D721Med (cell line): ENCODE data around the gene SMC2.

ENCODE experiments used
- DNase-seq: peaks from one replicate; pipeline ENCODE4 v3.0.0; 2011; ENCODE audit warnings: low spot score; ENCODE audit not compliant: insufficient read length
- FAIRE-seq: peaks from 2 replicates; lab custom pipeline; 2011; peaks lifted over from hg19 to GRCh38; lab: Jason Lieb, UNC
- TF ChIP-seq, protein P1 (sequence below): IDR thresholded peaks from 2 replicates; pipeline ENCODE4 v1.5.1; 2012; ENCODE audit warnings: mild to moderate bottlenecking, control low read depth; ENCODE audit not compliant: insufficient read depth; ENCODE audit errors: missing control alignments

The SMC2 gene

GRCh38 chr9:104177676-104178075, 83.6 kb downstream of the SMC2 start:
- DNase-seq, result no peak
- TF ChIP-seq, protein P1, sequence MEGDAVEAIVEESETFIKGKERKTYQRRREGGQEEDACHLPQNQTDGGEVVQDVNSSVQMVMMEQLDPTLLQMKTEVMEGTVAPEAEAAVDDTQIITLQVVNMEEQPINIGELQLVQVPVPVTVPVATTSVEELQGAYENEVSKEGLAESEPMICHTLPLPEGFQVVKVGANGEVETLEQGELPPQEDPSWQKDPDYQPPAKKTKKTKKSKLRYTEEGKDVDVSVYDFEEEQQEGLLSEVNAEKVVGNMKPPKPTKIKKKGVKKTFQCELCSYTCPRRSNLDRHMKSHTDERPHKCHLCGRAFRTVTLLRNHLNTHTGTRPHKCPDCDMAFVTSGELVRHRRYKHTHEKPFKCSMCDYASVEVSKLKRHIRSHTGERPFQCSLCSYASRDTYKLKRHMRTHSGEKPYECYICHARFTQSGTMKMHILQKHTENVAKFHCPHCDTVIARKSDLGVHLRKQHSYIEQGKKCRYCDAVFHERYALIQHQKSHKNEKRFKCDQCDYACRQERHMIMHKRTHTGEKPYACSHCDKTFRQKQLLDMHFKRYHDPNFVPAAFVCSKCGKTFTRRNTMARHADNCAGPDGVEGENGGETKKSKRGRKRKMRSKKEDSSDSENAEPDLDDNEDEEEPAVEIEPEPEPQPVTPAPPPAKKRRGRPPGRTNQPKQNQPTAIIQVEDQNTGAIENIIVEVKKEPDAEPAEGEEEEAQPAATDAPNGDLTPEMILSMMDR, result no peak
- no peak for FAIRE-seq
